Measurements from ENCODE around the gene HNRNPUL1. TPM values are rescaled to one million over a fixed set of nuclear protein-coding genes. Genes with fewer than 3 reads are reported as not detected.

Gene HNRNPUL1
- total and polyA plus RNA-seq, 2 of the 8 experiments (the other 6 are each of a cell fraction or from before 2014, with no cell fraction given) = 99.5 to 264 TPM

GRCh38 chr19:41221514-41222205 lies 42.5 kb upstream of the HNRNPUL1 start:
- Histone ChIP-seq H3K4me3 (ENCODE audit: extremely low read depth in 1 of 4, insufficient read depth in 2 of 4, low read depth in 3 of 4, low read length in 4 of 4) (no peak overlapping the region), H2AK5ac (ENCODE audit: low read depth, low read length) (no peak overlapping the region), H2BK20ac (ENCODE audit: low read length) (no peak overlapping the region), H4K20me1 (replicated peaks in 1 of 2; ENCODE audit: control insufficient read depth in 1 of 2, insufficient read depth in 2 of 2, low read length in 2 of 2) (no peaks in the 10 kb centered on the region), H2BK15ac (ENCODE audit: low read length) (0 out of 2 replicates have a peak overlapping the region, but pooled peaks have one; percentile 8), H3K9me3 (ENCODE audit: insufficient read depth in 2 of 2, low read depth in 1 of 2, low read length in 1 of 2) (no peaks in the 10 kb centered on the region), H2BK12ac (ENCODE audit: low read depth, low read length) (0 out of 2 replicates have a peak overlapping the region, but pooled peaks have one; percentile 43), H3K18ac (ENCODE audit: extremely low read depth, low read length) (no peak overlapping the region), H3K79me1 (ENCODE audit: low read depth, low read length) (peaks cover 7% of the 10 kb centered on the region), H3K14ac (ENCODE audit: insufficient read length) (no peak overlapping the region), H4K8ac (ENCODE audit: extremely low read depth, insufficient read depth, low read length) (no peak overlapping the region), H3K27me3 (replicated peaks in 1 of 4; ENCODE audit: control insufficient read depth in 3 of 4, extremely low read depth in 1 of 4, insufficient read depth in 3 of 4, low read length in 3 of 4) (no peaks in the 10 kb centered on the region), H2BK120ac (replicated peaks; ENCODE audit: low read depth, low read length) (no peak overlapping the region), H3K23me2 (ENCODE audit: low read depth, low read length) (peaks cover 14% of the 10 kb centered on the region), H3K4me2 (ENCODE audit: insufficient read depth in 1 of 2, low read depth in 2 of 2, low read length in 2 of 2) (no peak overlapping the region), H3K56ac (replicated peaks; ENCODE audit: insufficient read length, low read depth, low read length) (no peak overlapping the region), H3K79me2 (ENCODE audit: control insufficient read depth in 1 of 2, insufficient read depth in 2 of 2, low read length in 2 of 2) (peaks cover 0 to 22% of the 10 kb centered on the region in 2 experiments; a peak in 2 of 4 replicates), H3K4me1 (replicated peaks in 1 of 4; ENCODE audit: control insufficient read depth in 3 of 4, insufficient read depth in 4 of 4, low read length in 3 of 4) (peaks cover 8 to 31% (median 23%) of the 10 kb centered on the region in 4 experiments), H3K23ac (ENCODE audit: insufficient read length) (no peak overlapping the region), H4K91ac (replicated peaks; ENCODE audit: insufficient read length, low read length) (peak overlapping the region; percentile 61), H2AFZ (ENCODE audit: low read length) (no peak overlapping the region), H3K27ac (ENCODE audit: low read depth, low read length) (0 out of 2 replicates have a peak overlapping the region, but pooled peaks have one; percentile 5), H4K5ac (ENCODE audit: insufficient read length, low read depth, low read length) (no peak overlapping the region), H3K36me3 (ENCODE audit: control insufficient read depth in 2 of 4, insufficient read depth in 4 of 4, low read length in 3 of 4) (peaks cover 0 to 14% (median 3%) of the 10 kb centered on the region in 4 experiments; a peak in 4 of 8 replicates), H3K4ac (replicated peaks; ENCODE audit: insufficient read length, low read depth, low read length) (no peak overlapping the region), H2BK5ac (ENCODE audit: low read depth, low read length) (0 out of 2 replicates have a peak overlapping the region, but pooled peaks have one; percentile 18), H3K9ac (replicated peaks in 1 of 4; ENCODE audit: extremely low read depth in 1 of 4, low read depth in 3 of 4, low read length in 3 of 4) (no peak overlapping the region)
- ChIA-PET POLR2A (ENCODE audit: partially characterized antibody) (interaction anchor here (0.7 to 3.3 kb wide), 9 partner anchors 13 to 87 kb away, joined by 3 to 17 read pairs (median 3); partner anchors contain the start of genes CYP2S1 and HNRNPUL1), CTCF (ENCODE audit: partially characterized antibody) (interaction anchor here (0.6 to 2.0 kb wide), 4 partner anchors 14 to 60 kb away, joined by 3 to 15 read pairs (median 5); no protein-coding TSS in a partner anchor)
- 90% methylated on average over 20 of the region's 20 CpGs; no CpG with 5 or more reads in 1 of the 2 experiments for WGBS, 2 experiments (ENCODE audit: extremely low coverage in 1 of 2, insufficient coverage in 1 of 2, insufficient read length in 1 of 2, insufficient replicate concordance in 2 of 2, low coverage in 1 of 2, low lambda C conversion rate in 2 of 2, missing lambda C conversion rate in 1 of 2)
- TF ChIP-seq SP4 (IDR thresholded peaks at IDR 0.05; ENCODE audit: low read length) (no peak), BRCA1 (IDR thresholded peaks at IDR 0.05; ENCODE audit: low read depth, low read length) (no peak), CHD2 (IDR thresholded peaks at IDR 0.05; ENCODE audit: low read length) (no peak), ZNF274 (IDR thresholded peaks at IDR 0.05; ENCODE audit: borderline replicate concordance, extremely low read depth, low read length) (no peak), CEBPB (IDR thresholded peaks at IDR 0.05; ENCODE audit: low read depth, low read length) (no peak), RBBP5 (IDR thresholded peaks at IDR 0.05; ENCODE audit: borderline replicate concordance, low read depth, low read length) (no peak), RNF2 (IDR thresholded peaks at IDR 0.05; ENCODE audit: borderline replicate concordance, low read depth, low read length, missing control alignments, poor library complexity, severe bottlenecking) (no peak), USF2 (IDR thresholded peaks at IDR 0.05; ENCODE audit: low read length) (no peak)
- FAIRE-seq (no peak), DNase-seq (ENCODE audit: low read depth in 1 of 2, low spot score in 2 of 2) (no peak)
